ENCODE measurements around the gene DPM2. TPM values are rescaled to one million over a fixed set of nuclear protein-coding genes. Genes with fewer than 3 reads are reported as not detected.
A peak's percentile ranks its signal among the peaks of the same experiment; 100 is the strongest.

Gene DPM2
- polyA plus RNA-seq, 2 of the 4 experiments (the other 2 are of a cell fraction): 41.9 to 45.9 TPM

DNA sequence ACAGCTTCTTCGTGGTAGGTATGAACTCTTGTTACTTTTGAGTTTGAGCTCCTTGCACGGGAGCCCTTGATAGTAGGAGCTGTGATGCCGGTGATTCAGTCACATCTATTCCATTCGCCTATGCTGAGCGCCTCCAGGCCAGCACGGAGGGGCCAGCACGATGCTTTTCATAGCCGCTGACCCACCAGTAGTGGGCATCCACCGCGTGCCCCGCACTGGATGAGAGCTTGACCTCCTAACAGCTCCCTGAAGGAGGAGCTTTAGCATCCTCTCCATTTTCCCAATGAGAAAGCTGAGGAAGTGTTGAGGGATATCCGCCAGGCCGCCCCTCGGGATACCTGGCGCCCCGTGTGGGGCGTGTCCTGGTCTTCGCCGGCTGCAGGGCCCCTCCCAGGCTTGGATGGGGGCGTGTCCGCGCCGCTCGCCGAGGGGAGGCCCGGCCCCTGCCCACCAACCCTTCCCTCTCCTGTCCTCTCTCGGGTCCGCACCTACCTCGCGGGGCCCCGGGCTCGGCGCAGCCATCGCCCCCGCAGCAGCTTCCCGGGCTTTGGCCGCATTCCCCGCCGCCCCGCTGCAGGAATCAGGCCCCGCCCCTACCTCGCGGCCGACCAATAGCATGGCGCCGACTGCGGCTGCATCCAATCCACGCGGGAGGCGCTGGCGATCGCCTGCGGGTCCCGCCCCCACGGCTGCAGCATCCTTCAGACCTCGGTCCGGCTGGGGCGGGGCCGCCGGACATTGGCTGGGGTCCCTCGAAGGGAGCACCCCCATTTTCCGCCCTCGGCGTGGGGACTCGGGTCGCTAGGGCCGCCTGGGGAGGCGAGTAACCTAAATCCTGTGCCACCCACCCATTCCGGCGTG, 7.2 kb downstream of the DPM2 start, which contains the start of gene PIP5KL1 (continued):
- TF ChIP-seq, protein P1, sequence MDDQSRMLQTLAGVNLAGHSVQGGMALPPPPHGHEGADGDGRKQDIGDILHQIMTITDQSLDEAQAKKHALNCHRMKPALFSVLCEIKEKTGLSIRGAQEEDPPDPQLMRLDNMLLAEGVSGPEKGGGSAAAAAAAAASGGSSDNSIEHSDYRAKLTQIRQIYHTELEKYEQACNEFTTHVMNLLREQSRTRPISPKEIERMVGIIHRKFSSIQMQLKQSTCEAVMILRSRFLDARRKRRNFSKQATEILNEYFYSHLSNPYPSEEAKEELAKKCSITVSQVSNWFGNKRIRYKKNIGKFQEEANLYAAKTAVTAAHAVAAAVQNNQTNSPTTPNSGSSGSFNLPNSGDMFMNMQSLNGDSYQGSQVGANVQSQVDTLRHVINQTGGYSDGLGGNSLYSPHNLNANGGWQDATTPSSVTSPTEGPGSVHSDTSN (IDR thresholded peaks at IDR 0.05): peak; percentile 79; the same call in 1 of the 2 replicates
- TF ChIP-seq, protein P2, sequence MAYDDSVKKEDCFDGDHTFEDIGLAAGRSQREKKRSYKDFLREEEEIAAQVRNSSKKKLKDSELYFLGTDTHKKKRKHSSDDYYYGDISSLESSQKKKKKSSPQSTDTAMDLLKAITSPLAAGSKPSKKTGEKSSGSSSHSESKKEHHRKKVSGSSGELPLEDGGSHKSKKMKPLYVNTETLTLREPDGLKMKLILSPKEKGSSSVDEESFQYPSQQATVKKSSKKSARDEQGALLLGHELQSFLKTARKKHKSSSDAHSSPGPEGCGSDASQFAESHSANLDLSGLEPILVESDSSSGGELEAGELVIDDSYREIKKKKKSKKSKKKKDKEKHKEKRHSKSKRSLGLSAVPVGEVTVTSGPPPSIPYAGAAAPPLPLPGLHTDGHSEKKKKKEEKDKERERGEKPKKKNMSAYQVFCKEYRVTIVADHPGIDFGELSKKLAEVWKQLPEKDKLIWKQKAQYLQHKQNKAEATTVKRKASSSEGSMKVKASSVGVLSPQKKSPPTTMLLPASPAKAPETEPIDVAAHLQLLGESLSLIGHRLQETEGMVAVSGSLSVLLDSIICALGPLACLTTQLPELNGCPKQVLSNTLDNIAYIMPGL (CRISPR knock-in tag; IDR thresholded peaks at IDR 0.05; ENCODE audit: borderline replicate concordance): no peak
- TF ChIP-seq POLR2AphosphoS2 (conservative IDR thresholded peaks at IDR 0.05; ENCODE audit: low read length) (peak; percentile 34; the same call in 1 of the 2 replicates), NPAS2 (CRISPR knock-in tag; IDR thresholded peaks at IDR 0.05; ENCODE audit: borderline replicate concordance) (no peak), HOXA7 (CRISPR knock-in tag; IDR thresholded peaks at IDR 0.05) (0 out of 2 replicates have a peak, but pooled peaks have one; percentile 33), CBX2 (IDR thresholded peaks at IDR 0.05; ENCODE audit: borderline replicate concordance, low read depth) (no peak), RCOR1 (IDR thresholded peaks at IDR 0.05; ENCODE audit: low read depth, low read length) (no peak), JUNB (IDR thresholded peaks at IDR 0.05) (no peak), POLR2A (IDR thresholded peaks at IDR 0.05; ENCODE audit: low read length) (peak; percentile 13; the same call in 1 of the 2 replicates), RNF2 (IDR thresholded peaks at IDR 0.05; ENCODE audit: borderline replicate concordance, low read depth) (no peak), NFE2L2 (conservative IDR thresholded peaks at IDR 0.05; ENCODE audit: low read length) (no peak), EHF (CRISPR knock-in tag; IDR thresholded peaks at IDR 0.05) (no peak), KDM1A (IDR thresholded peaks at IDR 0.05; ENCODE audit: low read depth) (no peak), ESRRA (IDR thresholded peaks at IDR 0.05; ENCODE audit: borderline replicate concordance, low read length) (no peak), ZC3H11A (IDR thresholded peaks at IDR 0.05) (no peak), GATA3 (IDR thresholded peaks at IDR 0.05; ENCODE audit: borderline replicate concordance) (0 out of 2 replicates have a peak, but pooled peaks have one; percentile 8), SMC3 (IDR thresholded peaks at IDR 0.05) (no peak; the same call in 2 of the 3 replicates), EHMT2 (IDR thresholded peaks at IDR 0.05; ENCODE audit: low read depth) (no peak), FOSB (CRISPR knock-in tag; IDR thresholded peaks at IDR 0.05) (peak; percentile 61; the same call in 1 of the 2 replicates), TP53 (CRISPR knock-in tag; IDR thresholded peaks at IDR 0.05) (peak; percentile 9; the same call in 1 of the 2 replicates)
- TF ChIP-seq, protein P3, sequence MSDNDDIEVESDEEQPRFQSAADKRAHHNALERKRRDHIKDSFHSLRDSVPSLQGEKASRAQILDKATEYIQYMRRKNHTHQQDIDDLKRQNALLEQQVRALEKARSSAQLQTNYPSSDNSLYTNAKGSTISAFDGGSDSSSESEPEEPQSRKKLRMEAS (IDR thresholded peaks at IDR 0.05): peak; percentile 73; the same call in 1 of the 2 replicates
- TF ChIP-seq, protein P4, sequence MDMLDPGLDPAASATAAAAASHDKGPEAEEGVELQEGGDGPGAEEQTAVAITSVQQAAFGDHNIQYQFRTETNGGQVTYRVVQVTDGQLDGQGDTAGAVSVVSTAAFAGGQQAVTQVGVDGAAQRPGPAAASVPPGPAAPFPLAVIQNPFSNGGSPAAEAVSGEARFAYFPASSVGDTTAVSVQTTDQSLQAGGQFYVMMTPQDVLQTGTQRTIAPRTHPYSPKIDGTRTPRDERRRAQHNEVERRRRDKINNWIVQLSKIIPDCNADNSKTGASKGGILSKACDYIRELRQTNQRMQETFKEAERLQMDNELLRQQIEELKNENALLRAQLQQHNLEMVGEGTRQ (IDR thresholded peaks at IDR 0.05): no peak
- TF ChIP-seq, protein P5, sequence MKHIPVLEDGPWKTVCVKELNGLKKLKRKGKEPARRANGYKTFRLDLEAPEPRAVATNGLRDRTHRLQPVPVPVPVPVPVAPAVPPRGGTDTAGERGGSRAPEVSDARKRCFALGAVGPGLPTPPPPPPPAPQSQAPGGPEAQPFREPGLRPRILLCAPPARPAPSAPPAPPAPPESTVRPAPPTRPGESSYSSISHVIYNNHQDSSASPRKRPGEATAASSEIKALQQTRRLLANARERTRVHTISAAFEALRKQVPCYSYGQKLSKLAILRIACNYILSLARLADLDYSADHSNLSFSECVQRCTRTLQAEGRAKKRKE (CRISPR knock-in tag; IDR thresholded peaks at IDR 0.05; ENCODE audit: low read depth): no peak
- TF ChIP-seq, protein P6, sequence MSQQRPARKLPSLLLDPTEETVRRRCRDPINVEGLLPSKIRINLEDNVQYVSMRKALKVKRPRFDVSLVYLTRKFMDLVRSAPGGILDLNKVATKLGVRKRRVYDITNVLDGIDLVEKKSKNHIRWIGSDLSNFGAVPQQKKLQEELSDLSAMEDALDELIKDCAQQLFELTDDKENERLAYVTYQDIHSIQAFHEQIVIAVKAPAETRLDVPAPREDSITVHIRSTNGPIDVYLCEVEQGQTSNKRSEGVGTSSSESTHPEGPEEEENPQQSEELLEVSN (IDR thresholded peaks at IDR 0.05; ENCODE audit: borderline replicate concordance, low read depth): peak; percentile 39; the same call in 1 of the 2 replicates
- TF ChIP-seq, protein P7, sequence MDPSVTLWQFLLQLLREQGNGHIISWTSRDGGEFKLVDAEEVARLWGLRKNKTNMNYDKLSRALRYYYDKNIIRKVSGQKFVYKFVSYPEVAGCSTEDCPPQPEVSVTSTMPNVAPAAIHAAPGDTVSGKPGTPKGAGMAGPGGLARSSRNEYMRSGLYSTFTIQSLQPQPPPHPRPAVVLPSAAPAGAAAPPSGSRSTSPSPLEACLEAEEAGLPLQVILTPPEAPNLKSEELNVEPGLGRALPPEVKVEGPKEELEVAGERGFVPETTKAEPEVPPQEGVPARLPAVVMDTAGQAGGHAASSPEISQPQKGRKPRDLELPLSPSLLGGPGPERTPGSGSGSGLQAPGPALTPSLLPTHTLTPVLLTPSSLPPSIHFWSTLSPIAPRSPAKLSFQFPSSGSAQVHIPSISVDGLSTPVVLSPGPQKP (IDR thresholded peaks at IDR 0.05; ENCODE audit: low read depth, low read length): no peak

Measured in A549 (cell line).